ENCODE data around the gene HSD11B2.
"Not testable (repeated sequence)": the region's sequence is repeated elsewhere in the genome, so short reads cannot be mapped to it uniquely, and the experiment has no call there.

HSD11B2 gene

DNA sequence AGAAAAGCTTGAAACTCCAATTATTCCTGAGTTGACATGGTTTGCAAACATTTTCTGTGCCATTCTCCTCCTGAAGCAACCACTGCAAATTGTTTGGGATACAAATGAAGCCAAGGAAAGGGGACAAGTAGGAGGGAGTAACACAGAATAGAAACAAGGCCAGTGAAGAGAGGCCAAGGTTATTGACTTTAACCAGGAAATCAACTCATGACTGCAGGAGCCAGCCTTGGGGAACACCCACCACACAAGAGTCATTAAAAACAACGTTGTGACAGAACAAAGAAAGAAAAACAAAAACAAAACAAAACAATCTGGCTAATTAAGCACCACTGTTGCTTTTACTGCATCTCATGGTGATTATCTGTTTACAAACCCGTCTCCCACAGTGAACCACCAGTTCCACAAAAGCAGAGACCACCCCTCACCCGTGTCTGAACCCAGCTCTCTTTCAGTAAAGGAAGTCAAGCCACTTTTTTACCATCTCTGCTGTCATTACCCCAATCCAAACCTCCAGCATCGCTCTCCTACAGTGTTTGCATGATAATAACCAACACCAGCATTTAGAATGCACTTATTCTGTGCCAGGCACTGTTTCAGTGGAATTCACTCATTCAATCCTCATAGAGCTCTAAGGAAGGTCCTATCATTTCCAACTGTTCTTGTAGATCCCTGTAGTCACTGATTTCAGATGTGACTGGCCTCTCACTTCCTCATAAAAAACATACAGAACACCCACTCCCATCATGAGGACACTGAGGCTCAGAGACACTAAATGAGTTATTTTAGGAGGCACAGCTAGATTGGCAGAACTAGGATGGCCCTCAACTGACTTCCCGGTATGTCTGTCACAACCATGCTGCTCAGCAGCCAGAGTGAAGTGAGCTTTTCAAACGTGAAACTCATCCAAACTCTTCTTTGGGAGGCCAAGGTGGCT is 16.7 kb upstream of the HSD11B2 start:
- in situ Hi-C loops (cut with MboI; ENCODE audit: low sequenced_read_pairs), result no loop called here

- in situ Hi-C loops (cut with MboI; ENCODE audit: low sequenced_read_pairs), result not testable (repeated sequence)
These were observed 15.5 kb upstream of the HSD11B2 start for GRCh38 chr16:67415421-67415820.

DNA sequence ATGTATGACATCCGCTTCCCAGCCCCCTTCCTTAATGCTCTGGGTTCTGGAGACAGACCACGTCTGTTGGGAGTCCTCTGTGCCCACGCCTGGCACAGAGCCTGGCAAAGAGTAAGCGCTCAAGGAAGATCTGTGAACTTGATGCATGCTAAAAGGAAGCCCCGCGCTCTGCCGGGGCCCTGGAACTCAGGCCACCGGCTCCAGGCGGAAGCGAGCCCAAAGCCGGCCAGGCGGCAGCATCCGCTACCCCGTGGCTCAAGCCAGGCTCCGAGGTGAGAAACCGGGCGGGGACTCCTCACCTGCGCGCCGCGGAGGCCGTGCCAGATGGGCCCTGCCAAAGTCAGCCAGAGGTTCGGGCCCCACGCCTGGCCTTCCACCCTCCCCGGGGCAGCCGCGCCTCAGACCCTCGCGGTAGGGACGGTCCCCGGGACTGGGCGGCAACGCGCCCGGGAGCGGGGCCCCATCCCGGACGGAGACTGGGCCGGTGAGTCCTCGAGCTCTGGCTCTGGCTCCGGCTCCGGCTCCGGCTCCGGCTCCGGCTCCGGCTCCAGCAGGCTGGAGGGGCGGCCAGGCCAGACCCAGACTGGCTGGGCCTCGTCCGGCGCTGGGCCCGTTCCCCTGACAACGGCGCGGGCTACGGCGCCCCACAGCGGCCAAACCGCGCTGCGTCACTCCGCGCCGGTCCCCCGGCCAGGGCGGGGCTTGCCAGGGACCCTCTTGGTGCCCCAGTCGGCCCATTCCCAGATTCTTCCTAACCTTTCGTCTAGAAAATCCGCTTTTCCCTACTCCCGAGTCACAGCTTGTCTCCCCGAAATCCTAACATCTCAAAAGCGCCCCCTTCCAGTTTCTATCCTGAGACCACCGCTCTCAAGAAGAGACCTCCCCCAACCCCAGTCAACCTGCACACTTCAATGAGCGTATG is 14.8 kb upstream of the HSD11B2 start, which contains the start of gene ZDHHC1:
Gene ZDHHC1 (minus strand): TSS at position 606 of the 922 bp plus-strand sequence. CDS start 8,702 bp downstream, outside the sequence.
- in situ Hi-C loops (cut with MboI; ENCODE audit: low sequenced_read_pairs), result no loop called here

DNA sequence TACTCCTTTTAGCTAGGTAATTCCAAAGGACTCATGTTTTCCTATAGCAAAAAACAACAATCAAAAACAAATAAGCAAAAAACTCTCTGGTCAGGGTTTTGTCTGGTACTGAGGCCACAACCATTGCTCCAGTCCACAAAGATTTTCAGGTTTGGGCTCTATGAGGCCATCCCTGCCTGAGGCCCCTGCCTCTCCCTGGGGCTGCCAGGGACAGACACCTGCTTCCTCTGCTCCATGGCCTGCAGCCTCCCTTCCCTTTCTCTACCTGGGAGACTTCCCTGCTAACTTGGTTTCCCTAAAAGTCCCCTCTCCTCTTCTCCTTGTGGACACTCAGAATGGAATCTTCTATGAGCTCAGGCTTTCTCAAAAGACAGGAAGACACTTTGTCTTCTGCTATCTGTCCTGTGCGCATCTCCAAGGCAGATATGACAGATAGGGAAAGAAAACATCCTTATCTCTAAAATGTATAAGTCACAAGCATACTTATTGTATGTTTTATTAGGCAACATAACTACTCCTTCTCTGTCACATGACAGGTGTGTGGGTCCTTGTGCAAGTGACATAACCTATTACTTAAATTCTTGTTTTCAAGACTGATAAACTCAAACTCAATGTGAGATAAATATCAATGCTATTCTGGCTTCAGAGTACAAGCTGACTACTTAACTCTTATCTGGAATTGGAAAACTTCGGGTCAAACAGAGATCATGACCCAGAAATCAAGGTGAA is 13.4 kb upstream of the HSD11B2 start:
- in situ Hi-C loops (cut with MboI; ENCODE audit: low sequenced_read_pairs), result no loop called here

GRCh38 chr16:67419502-67419901 is 11.4 kb upstream of the HSD11B2 start:
- in situ Hi-C loops (cut with MboI; ENCODE audit: low sequenced_read_pairs), result no loop called here

DNA sequence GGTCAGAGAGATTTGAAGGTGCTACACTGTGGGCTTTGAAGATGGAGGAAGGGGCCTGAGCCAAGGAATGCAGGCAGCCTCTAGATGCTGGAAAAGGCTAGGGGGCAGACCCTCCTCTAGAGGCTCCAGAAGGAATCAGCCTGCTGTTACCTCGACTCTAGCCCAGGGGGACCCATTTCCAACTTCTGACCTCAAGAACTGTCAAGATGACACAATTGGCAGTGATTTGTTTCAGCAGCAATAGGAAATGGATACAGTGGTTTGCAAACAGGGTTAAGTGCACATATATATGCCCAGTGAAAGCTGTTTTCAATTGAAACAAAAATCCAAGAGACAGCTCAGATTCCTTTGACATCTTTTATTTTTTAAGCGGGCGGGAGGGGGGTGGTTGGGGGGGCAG is 11.0 kb upstream of the HSD11B2 start:
- in situ Hi-C loops (cut with MboI; ENCODE audit: low sequenced_read_pairs), result no loop called here

- in situ Hi-C loops (cut with MboI; ENCODE audit: low sequenced_read_pairs), result no loop called here
These were observed 9.9 kb upstream of the HSD11B2 start for GRCh38 chr16:67421030-67421429.

- in situ Hi-C loops (cut with MboI; ENCODE audit: low sequenced_read_pairs), result no loop called here
These were observed 7.9 kb upstream of the HSD11B2 start for GRCh38 chr16:67423015-67423414.

DNA sequence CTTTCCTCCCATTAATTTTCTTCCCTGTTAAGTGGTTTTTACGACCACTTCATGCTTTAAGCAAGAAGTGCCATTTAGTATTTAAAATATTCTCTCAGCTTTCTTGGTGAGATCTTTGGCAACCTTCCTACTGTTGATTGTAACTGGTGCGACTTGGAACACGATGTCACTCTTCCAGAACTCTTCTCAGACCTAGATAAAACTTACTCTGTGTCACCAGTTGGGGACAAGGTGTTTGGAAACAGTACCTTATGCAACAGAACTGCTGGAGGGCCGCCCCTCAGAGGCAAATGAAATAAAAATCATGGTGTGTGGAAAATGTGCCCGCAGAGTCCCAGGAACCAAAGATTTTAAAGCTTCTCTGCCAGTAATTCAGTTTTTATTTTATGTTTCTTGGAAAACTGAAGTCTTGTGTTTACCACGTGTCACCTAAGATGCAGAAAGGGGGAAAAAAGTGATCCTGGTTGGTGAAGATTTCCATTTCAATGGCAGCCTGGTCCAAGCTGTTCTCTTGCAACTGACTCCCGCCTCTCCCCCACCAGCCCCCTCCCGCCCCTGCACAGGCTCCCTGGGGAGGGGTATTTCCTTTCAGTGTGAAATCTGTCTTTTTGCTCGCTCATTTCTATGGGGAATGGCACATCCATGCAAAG is 7.2 kb upstream of the HSD11B2 start:
- in situ Hi-C loops (cut with MboI; ENCODE audit: low sequenced_read_pairs), result no loop called here

DNA sequence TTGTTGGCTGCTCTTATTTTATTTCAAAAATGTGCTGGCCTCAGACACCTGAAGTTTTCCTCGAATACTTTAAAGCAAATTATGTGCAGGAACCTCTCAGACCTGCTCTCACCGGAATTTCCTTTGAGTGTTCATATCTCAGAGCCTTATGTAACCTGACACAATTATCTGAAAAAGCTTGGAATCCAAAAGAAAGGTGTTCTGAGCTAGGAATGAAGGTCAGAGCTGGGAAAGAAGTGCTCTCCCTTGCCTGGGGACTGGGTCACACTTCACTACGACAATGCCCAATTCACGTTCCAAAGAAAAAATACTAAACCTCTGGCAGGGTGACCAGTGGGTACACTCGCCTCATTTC is 6.7 kb upstream of the HSD11B2 start:
- in situ Hi-C loops (cut with MboI; ENCODE audit: low sequenced_read_pairs), result no loop called here

- in situ Hi-C loops (cut with MboI; ENCODE audit: low sequenced_read_pairs), result no loop called here
These were observed 5.9 kb upstream of the HSD11B2 start for GRCh38 chr16:67425061-67425460.

DNA sequence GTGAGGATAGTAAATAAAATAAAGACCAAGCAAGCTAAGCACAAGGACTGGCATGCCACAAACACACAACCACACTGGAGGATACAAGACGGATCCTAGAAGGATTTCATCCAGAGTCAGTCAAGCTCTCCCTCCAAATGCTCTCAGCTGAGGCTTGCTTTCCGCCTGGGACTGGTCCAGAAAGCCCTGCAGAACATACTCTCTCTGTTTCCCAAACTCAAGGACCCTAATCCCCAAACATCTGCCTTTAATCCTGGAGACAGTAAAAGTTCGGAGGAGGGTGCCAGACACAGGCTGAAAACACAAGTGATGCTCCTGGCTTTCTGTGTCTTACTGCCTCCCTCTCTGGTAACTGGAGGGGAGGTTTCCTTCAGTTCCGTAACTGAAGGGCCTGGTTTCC is 5.3 kb upstream of the HSD11B2 start:
- in situ Hi-C loops (cut with MboI; ENCODE audit: low sequenced_read_pairs), result no loop called here

DNA sequence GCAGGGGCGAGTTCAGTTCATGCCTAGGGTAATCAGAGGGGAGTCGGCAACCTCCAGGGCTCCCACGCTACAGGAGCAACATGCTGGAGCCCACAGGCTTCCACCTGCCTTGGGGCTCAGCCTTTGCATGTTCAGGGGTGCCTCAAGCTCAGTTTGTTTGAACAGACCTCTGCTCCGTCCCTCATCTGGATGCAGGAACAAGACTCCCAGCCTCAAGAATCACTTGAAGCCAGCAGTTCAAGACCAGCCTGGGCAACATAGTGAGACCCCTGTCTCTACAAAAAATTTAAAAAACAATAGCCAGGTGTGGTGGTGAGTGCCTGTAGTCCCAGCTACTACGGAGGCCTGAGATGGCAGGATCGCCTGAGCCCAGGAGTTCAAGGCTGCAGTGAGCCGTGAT is 4.9 kb upstream of the HSD11B2 start:
- in situ Hi-C loops (cut with MboI; ENCODE audit: low sequenced_read_pairs), result no loop called here

DNA sequence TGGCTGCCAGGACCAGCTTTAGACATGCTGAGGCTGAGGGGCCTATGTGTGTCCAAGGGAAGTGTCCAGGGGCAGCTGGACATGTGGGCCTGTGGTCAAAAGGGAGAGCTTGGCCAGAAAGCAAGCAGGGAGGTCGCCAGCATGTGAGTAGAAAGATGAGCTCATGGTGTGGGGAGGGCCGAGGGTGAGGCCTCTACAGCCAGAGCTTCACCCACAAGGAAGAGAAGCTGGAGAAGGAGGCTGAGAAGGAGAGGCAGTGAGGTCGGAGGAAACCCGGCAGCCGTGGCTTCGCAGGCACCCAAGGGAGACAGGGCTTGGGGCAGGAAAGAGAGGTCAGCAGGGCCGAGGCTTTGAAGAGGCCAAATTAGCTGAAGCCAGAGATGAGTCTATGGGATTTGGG is 4.0 kb upstream of the HSD11B2 start:
- in situ Hi-C loops (cut with MboI; ENCODE audit: low sequenced_read_pairs), result no loop called here

DNA sequence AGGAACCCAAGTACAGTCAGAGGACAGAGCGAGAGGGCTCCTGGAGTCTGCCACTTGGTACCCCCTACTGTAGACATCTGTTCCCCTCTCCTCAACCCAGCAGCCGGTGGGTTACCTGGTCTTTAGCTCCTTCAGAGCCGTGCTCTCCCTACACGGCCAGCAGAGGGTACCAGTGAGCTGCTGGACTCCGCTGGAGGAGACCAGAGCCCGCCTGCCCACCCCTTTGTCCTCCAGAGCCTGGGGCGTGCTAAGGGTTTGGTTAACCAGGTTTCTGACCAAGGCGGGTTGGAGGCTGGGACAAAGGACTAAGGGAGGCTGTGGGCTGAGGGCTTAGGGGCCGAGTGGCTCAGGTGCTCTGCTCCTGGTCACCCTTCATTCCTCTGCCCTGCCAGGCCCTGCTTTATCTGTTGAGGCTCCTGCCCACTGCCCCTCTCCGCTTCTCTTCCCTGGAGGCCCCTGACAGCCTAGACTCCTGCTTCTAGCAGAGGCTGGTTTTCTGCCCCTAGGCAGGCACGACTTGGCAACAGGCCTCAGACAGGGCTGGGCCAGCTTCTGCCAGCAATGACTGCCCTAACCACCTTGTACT is 2.7 kb upstream of the HSD11B2 start:
- in situ Hi-C loops (cut with MboI; ENCODE audit: low sequenced_read_pairs), result no loop called here

- in situ Hi-C loops (cut with MboI; ENCODE audit: low sequenced_read_pairs), result no loop called here
These were observed 1.7 kb upstream of the HSD11B2 start for GRCh38 chr16:67429053-67429798.

GRCh38 chr16:67429799-67430503 is 970 bp upstream of the HSD11B2 start:
- in situ Hi-C loops (cut with MboI; ENCODE audit: low sequenced_read_pairs), result no loop called here

GRCh38 chr16:67430504-67430976 is 381 bp upstream of the HSD11B2 start:
- in situ Hi-C loops (cut with MboI; ENCODE audit: low sequenced_read_pairs), result no loop called here
